GM06990 (cell line): ENCODE measurements around the gene PEX14.

Experiments
- DNase-seq: peaks from one replicate; pipeline ENCODE4 v3.0.0-alpha.2; 2011; ENCODE audit not compliant: insufficient read length; ENCODE audit errors: extremely low read depth
- H3K27me3 ChIP-seq: replicated peaks from 2 replicates; pipeline ENCODE4 v1.6.0; 2011; ENCODE audit warnings: low read length; ENCODE audit not compliant: control insufficient read depth, insufficient read depth
- H3K36me3 ChIP-seq: 2 replicates; pipeline ENCODE4 v1.5.1; 2011; ENCODE audit warnings: low read length; ENCODE audit not compliant: control insufficient read depth, insufficient read depth
- H3K4me3 ChIP-seq: replicated peaks from 2 replicates; pipeline ENCODE4 v1.5.1; 2011; ENCODE audit warnings: low read depth, mild to moderate bottlenecking, control low read depth, low read length
- TF ChIP-seq, protein P1 (sequence below): IDR thresholded peaks from 2 replicates; pipeline ENCODE4 v1.5.1; 2011; ENCODE audit warnings: low read length, control low read depth, mild to moderate bottlenecking, inconsistent platforms; ENCODE audit not compliant: insufficient read depth, poor library complexity, severe bottlenecking

Gene PEX14

DNA sequence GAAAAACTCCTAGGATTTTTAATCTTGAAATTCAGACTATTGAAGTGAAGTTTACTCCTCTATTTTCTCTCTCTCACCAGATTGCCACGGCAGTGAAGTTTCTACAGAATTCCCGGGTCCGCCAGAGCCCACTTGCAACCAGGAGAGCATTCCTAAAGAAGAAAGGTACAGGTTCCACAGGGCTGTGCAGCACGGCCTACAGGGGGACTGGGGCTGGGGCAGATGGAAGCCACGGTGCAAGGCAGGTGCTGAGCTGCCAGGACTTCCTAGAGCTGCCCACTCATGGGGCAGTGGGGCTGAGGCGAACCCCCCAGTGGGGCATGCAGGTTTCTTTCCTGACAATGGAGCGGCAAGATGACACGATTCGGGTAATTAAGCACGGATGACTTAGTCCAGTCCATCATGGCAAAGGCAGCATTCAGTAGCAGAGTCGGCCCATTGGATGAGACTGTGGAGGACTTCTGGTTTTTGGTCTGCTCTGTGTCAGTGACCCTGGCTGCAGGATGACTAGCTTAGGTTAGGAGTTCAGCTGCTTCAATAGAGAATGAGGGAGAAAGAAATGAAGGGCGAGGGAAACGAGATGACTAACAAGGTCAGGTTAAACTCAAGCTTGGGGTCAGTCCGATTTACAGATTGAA lies 61.5 kb downstream of the PEX14 start:
- no peak for DNase-seq
- Histone ChIP-seq H3K27me3 (no peaks in the 10 kb centered on the region), H3K36me3 (peaks cover 11% of the 10 kb centered on the region), H3K4me3 (no peak overlapping the region)
- TF ChIP-seq, protein P1, sequence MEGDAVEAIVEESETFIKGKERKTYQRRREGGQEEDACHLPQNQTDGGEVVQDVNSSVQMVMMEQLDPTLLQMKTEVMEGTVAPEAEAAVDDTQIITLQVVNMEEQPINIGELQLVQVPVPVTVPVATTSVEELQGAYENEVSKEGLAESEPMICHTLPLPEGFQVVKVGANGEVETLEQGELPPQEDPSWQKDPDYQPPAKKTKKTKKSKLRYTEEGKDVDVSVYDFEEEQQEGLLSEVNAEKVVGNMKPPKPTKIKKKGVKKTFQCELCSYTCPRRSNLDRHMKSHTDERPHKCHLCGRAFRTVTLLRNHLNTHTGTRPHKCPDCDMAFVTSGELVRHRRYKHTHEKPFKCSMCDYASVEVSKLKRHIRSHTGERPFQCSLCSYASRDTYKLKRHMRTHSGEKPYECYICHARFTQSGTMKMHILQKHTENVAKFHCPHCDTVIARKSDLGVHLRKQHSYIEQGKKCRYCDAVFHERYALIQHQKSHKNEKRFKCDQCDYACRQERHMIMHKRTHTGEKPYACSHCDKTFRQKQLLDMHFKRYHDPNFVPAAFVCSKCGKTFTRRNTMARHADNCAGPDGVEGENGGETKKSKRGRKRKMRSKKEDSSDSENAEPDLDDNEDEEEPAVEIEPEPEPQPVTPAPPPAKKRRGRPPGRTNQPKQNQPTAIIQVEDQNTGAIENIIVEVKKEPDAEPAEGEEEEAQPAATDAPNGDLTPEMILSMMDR, result no peak

GRCh38 chr1:10537082-10537766 lies 62.5 kb downstream of the PEX14 start:
- H3K36me3 ChIP-seq, result peaks cover 13% of the 10 kb centered on the region
- H3K4me3 ChIP-seq, result no peak overlapping the region
- no peak for DNase-seq
- TF ChIP-seq, protein P1, result no peak
- no peaks in the 10 kb centered on the region for H3K27me3 ChIP-seq

DNA sequence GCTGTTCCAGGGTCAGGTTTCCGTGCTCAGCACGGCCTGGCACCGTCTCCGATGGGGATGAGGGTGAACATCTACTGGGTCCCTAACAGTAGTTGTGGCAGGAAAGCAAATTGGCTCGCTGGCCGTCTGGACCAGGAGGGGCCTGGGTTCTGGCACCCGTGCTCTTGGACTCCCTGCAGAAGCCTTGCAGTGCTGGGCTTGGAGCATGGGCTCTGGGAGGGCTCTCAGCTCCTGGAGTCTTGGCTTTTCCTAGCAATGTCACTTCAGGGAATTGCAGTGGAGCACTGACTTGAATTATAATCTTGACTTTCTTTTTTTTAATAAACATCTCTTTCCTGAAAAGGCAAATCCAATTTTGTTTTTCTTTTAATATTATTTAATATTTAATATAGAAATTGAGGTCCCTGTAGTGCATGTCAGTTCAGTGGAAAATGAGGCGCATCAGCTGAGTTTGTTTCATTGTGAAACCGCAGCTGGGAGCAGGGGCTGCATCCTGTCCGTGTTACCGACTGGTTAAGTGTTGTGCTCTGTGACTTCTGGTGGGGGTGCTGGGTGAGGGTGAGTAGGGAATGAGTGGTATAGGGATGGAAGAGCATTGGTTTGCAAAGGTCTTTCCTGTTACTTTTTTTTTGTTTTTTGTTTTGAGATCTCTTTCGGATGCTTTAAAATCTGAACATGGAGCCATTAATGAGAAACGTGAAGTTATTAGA lies 64.1 kb downstream of the PEX14 start:
- DNase-seq, result no peak
- peaks cover 13% of the 10 kb centered on the region for H3K36me3 ChIP-seq

GRCh38 chr1:10539411-10540043 lies 64.8 kb downstream of the PEX14 start:
- peaks cover 13% of the 10 kb centered on the region for H3K36me3 ChIP-seq
- H3K4me3 ChIP-seq, result no peak overlapping the region
- H3K27me3 ChIP-seq, result no peaks in the 10 kb centered on the region
- TF ChIP-seq, protein P1, result no peak
- no peak for DNase-seq

More for the DNA sequence above, 64.1 kb downstream of the PEX14 start:
- H3K27me3 ChIP-seq, result no peaks in the 10 kb centered on the region
- H3K4me3 ChIP-seq, result no peak overlapping the region
- TF ChIP-seq, protein P1, result no peak

GRCh38 chr1:10540277-10541005 lies 65.7 kb downstream of the PEX14 start:
- no peak for DNase-seq
- Histone ChIP-seq H3K4me3 (no peak overlapping the region), H3K36me3 (peaks cover 13% of the 10 kb centered on the region)

More at GRCh38 chr1:10540277-10541005, 65.7 kb downstream of the PEX14 start:
- H3K27me3 ChIP-seq, result no peaks in the 10 kb centered on the region
- TF ChIP-seq, protein P1, result no peak
